ENCODE data around the gene MLH3. TPM values are rescaled to one million over a fixed set of nuclear protein-coding genes. Genes with fewer than 3 reads are reported as not detected.
"Not testable (repeated sequence)": the region's sequence is repeated elsewhere in the genome, so short reads cannot be mapped to it uniquely, and the experiment has no call there.

The MLH3 gene
- total RNA-seq, 2 donors from 2014 or later: 19.6 to 27.0 TPM

DNA sequence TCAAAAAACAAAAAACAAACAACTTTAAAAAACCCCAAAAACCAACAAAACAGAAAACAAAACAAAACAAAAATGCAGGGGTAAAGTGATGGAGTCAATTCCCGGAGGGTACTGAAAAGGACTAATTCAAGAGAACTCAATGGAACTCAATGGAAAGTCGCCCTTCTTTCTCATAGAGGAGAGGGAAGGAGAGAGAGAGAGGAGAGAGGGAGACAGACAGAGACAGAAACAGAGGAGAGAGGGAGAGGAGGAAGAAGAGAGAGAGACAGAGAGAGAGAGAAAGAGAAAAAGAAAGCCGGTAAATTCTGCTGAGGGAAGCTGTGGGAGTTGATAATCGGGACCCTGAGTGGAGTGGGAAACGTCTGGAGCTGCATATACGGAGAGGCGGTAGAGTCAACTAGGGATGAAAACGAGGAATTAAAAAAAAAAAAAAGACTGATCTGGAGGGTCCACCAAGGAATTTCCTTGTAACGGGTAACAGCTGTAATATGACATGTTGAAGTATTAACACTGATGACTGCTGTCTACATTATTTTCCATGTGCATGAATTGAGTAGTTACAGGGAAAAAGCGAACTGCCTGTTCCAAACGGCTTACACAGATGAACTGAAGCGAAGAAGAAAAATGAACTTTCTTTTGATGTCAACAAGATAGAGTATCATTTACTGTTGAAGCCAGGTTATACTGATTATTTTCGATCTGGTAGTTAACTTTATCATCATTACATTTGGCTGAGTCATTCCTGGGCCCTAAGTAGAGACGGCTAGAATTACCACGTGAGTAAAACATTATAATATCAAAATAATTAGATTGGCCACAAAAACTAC lies 17.2 kb upstream of the MLH3 start:
- intact Hi-C loops (cut with DNase I, micrococcal nuclease): no loop called here
- DNase-seq (no peak), ATAC-seq (peak; percentile 8)

DNA sequence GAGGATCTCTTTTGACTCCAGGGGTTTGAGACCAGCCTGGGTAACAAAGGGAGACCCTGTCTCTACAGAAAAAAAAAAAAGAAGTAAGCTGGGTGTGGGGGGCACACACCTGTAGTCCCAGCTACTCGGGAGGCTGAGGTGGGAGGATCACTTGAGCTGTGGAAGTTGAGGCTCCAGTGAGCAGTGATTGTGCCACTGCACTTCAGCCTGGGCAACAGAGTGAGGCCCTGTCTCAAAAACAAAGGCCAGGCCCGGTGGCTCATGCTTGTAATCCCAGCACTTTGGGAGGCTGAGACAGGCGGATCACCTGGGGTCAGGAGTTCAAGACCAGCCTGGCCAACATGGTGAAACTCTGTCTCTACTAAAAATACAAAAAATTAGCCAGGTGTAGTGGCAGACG lies 16.5 kb upstream of the MLH3 start:
- intact Hi-C loops (cut with DNase I, micrococcal nuclease); ATAC-seq; DNase-seq: not testable (repeated sequence)

GRCh38 chr14:75067212-75067611 lies 15.9 kb upstream of the MLH3 start:
- intact Hi-C loops (cut with DNase I, micrococcal nuclease): no loop called here
- DNase-seq: no peak
- ATAC-seq: no peak

GRCh38 chr14:75066691-75067090 lies 15.4 kb upstream of the MLH3 start:
- intact Hi-C loops (cut with DNase I, micrococcal nuclease): no loop called here
- DNase-seq: no peak
- no peak for ATAC-seq

GRCh38 chr14:75064205-75064567 lies 12.9 kb upstream of the MLH3 start:
- DNase-seq (no peak), ATAC-seq (peak; percentile 11)
- intact Hi-C loops (cut with DNase I, micrococcal nuclease): no loop called here

DNA sequence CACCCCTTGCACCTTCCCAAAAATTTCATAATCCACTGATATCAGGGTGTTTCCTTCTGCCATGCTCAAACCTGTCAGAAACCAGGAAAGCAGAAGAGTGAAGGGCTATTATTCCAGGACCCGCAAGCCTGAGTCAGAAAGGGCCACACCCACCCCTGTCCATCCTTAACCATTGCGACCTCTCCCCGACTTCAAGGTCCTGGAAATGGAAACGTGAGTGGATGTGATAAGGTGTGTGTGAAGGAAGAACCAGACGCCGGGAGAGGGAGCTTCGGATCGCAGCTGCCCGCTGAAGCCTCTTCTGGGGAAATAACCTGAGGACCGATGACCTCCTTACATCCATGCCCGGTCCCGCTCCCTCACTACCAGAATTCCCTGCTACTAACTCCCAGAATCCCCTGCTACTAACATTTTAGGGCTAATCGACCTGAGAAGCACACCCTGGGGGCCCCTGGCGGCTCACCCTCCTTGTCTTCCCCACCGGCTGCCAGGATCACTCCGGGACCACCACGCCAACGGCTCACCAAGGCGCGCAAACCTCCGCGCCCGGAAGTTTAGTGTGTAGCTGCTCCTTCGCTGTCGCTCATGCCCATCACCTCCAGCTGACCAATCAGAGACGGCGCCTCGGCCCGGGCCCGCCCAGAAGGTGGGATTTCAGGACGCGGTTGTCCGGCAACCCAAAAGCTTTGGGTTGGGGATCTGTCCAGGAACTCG lies 12.4 kb upstream of the MLH3 start, which contains the start of gene ACYP1:
ACYP1 (minus strand) TSS at position 534 of the 714 bp plus-strand sequence; CDS start at position 63, 471 bp downstream.
- ATAC-seq: peak; percentile 96
- intact Hi-C loops (cut with DNase I, micrococcal nuclease): no loop called here
- DNase-seq: peak; percentile 92 to 94

DNA sequence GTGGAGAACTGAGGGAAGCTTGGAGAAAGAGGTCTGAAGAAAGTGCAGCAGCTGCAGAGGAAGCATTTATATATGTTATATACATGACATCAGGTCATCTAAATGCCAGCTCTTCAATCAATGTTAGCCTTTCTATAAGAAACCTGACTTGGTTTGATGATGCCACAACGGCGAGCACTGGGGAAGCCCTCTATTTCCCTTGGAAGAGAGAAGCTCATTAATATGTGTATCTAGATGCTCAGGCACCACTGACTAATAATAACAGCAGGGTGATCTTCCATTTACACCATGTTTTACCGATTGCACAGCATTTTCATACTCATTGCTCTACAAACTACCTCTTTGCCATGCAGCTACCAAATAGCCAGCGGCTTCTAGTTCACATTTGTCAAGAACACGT lies 11.7 kb upstream of the MLH3 start:
- no peak for DNase-seq
- intact Hi-C loops (cut with DNase I, micrococcal nuclease): no loop called here
- ATAC-seq: no peak

DNA sequence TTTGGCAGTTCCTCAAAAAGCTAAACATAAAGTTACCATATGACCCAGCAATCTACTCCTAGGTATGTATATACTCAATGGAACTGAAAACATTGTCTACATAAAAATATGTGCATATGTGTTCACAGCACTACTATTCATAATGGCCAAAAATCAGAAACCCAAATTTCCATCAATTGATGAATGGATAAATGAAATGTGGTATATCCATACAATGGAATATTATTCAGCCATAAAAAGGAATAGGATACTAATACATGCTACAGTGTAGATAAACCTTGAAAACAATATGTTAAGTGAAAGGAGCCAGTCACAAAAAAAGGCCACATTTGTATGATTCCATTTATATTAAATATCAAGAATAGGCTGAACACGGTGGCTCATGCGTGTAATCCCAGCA lies 9.2 kb upstream of the MLH3 start:
- no peak for ATAC-seq
- intact Hi-C loops (cut with DNase I, micrococcal nuclease): no loop called here
- DNase-seq: no peak

DNA sequence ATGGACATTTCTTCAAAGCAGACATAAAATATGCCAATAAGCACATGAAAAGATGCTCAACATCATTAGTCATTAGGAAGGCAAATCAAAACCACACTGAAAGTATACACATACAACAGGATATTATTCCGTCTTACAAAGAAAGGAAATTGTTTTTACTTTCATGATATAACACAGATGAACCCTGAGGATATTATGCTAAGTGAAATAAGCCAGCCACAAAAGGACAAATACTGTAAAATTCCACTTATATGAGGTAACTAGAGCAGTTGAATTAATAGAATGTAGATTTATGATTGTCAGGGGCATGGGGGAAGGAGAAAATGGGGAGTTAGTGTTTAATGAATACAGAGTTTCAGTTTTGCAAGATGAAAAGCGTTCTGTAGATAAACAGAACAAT lies 8.4 kb upstream of the MLH3 start:
- ATAC-seq (no peak), DNase-seq (no peak)
- intact Hi-C loops (cut with DNase I, micrococcal nuclease): no loop called here

GRCh38 chr14:75054421-75054820 lies 3.2 kb upstream of the MLH3 start:
- ATAC-seq: no peak

GRCh38 chr14:75053396-75054291 lies 2.4 kb upstream of the MLH3 start:
- intact Hi-C loops (cut with DNase I, micrococcal nuclease): no loop called here
- DNase-seq (no peak), ATAC-seq (no peak)

More at GRCh38 chr14:75054421-75054820, 3.2 kb upstream of the MLH3 start:
- intact Hi-C loops (cut with DNase I, micrococcal nuclease): no loop called here
- DNase-seq: no peak

DNA sequence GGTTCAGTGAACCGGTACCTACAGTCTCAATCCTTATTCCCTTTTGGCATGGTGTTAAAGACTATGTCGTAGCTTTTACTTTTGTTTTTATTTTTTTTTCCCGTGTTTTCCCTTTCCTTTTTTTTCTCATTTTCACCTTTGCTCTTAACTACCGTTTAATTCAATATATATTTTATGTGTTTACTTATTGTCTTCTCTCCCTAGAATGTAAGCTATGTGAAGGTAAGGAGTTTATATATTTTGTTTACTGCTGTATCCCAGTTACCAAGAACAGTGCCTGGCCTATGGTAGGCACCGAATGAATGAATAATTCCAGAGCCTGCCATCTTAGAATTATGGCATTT lies 261 bp upstream of the MLH3 start:
- DNase-seq (no peak), ATAC-seq (no peak)
- intact Hi-C loops (cut with DNase I, micrococcal nuclease): no loop called here

DNA sequence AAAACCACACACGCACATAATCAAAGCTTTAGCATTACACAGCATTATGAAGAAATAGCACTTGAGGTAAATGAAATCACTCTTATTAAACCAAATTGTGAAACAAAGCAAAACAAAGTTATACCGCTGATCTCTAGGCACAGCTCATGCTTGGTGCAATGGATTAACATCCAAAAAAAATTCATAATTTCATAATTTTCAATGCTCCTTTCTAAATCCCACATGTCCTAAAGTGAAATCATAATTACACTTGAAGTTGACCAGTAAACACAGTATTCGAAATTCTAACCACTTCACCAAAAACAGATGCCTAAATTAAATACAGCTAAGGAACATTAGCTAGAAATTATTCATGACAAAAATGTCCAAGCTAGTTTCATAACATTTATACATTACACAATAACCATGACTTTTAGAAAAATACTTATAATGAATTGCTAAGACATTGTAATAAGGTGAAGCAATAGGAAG lies 1.5 kb downstream of the MLH3 start:
- intact Hi-C loops (cut with DNase I, micrococcal nuclease): no loop called here
- ATAC-seq (no peak), DNase-seq (no peak)

DNA sequence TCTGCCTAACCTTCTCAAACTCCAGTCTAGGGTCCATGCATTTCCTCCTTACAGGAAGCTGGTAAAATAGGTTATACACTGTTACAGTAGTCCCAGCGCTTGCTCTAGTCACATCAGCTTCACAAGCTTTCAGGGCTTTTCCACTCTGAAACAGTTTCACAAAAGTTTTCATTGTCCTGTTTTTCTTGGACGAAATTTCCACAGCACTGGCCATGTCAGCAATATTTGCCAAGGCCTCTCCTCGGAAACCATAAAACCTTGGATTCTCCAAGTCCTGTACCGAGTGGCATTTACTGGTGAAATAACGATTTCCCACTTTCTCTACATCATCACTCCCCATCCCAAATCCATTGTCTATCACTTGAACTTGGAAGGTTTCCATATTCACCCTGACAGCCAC lies 2.1 kb downstream of the MLH3 start:
- DNase-seq: no peak
- intact Hi-C loops (cut with DNase I, micrococcal nuclease): no loop called here
- ATAC-seq: no peak

DNA sequence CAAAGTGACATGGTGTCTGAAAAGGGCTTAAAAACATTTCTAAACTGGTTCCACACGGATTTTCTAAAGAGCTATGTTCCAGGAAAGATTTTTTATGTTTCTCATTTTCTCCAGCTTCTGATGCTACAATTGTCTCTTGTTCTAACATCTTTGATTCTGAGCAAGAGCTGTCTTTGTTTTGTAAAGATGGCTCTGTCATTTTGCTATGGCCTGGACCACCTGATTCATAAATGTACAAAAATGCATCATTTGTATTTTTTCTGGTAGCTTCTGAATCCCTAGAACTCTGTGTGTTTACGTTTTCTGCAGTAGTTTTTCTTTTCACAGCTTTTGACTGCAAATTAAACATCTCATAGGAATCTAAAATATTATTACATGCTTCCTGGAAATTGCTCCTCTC lies 3.2 kb downstream of the MLH3 start:
- intact Hi-C loops (cut with DNase I, micrococcal nuclease): no loop called here
- DNase-seq: no peak
- no peak for ATAC-seq

- ATAC-seq (no peak), DNase-seq (no peak)
- intact Hi-C loops (cut with DNase I, micrococcal nuclease): no loop called here
Measured at GRCh38 chr14:75047506-75047905, 3.8 kb downstream of the MLH3 start.

GRCh38 chr14:75046899-75047298 lies 4.4 kb downstream of the MLH3 start:
- intact Hi-C loops (cut with DNase I, micrococcal nuclease): no loop called here
- DNase-seq (no peak), ATAC-seq (peak; percentile 15)

DNA sequence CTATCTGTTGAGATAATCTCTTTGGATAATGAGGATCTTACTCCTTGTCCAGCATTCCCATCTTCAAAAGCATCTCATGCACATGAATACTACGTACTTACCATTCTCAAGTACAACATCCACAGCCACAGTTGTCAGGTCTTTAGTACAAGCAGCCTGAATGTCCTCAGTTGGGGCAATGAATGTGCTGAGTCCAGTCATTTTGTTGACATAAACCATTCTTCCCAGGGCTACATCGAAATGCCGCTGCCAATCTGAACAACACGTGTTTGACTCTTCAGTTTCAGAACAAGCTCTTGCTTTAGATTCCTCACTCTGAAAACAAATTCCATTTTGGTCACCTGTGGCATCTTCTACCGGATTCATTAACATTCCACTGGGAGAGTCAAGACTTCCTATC lies 5.0 kb downstream of the MLH3 start:
- ATAC-seq (no peak), DNase-seq (no peak)
- intact Hi-C loops (cut with DNase I, micrococcal nuclease): no loop called here

- DNase-seq (no peak), ATAC-seq (no peak)
- intact Hi-C loops (cut with DNase I, micrococcal nuclease): no loop called here
Measured at GRCh38 chr14:75044752-75045151, 6.5 kb downstream of the MLH3 start.
